Peyer's patch (tissue), 4 donors: ENCODE results near the gene GSKIP.

Experiments used
- POLR2A ChIP-seq, 2 donors: fragments of 450-650 bp; IDR thresholded peaks; one replicate each; pipeline ENCODE4 v1.5.1; 2017; ENCODE audit warnings: antibody characterized with exemption in 2 of 2, mild to moderate bottlenecking in 2 of 2, moderate library complexity in 2 of 2
- TF ChIP-seq, protein P1 (sequence below), 6 experiments: fragments of 450-650 bp in 4 of 6; fragments of 200-600 bp in 2 of 6; sonication (generic) in 1 of 6; IDR thresholded peaks; one replicate each; pipeline ENCODE4 v1.5.1; 2017 to 2019; ENCODE audit warnings: antibody characterized with exemption in 6 of 6, mild to moderate bottlenecking in 3 of 6, moderate library complexity in 1 of 6

DNA sequence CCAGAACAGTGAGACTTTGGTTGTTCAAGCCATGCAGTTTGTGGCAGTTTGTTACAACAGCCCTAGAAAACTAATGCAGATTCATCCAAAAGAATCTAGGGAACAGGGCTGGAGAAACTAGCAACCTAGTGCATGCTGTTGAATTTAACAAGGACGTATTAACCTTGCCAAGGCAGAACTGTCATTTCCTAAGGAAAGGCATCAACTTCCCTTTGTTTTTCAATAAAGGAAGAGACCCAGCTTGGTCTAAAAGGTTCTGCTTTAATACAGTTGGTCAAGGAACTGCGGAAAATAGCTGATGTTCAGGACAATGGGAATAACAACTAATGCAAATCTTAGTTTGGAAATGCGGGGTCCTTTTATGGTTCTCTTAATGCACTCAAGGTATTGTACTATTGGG, 40.1 kb downstream of the GSKIP start:
- TF ChIP-seq POLR2A (IDR thresholded peaks at IDR 0.05): no peak
- TF ChIP-seq, protein P1, sequence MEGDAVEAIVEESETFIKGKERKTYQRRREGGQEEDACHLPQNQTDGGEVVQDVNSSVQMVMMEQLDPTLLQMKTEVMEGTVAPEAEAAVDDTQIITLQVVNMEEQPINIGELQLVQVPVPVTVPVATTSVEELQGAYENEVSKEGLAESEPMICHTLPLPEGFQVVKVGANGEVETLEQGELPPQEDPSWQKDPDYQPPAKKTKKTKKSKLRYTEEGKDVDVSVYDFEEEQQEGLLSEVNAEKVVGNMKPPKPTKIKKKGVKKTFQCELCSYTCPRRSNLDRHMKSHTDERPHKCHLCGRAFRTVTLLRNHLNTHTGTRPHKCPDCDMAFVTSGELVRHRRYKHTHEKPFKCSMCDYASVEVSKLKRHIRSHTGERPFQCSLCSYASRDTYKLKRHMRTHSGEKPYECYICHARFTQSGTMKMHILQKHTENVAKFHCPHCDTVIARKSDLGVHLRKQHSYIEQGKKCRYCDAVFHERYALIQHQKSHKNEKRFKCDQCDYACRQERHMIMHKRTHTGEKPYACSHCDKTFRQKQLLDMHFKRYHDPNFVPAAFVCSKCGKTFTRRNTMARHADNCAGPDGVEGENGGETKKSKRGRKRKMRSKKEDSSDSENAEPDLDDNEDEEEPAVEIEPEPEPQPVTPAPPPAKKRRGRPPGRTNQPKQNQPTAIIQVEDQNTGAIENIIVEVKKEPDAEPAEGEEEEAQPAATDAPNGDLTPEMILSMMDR (IDR thresholded peaks at IDR 0.05): no peak
